Pons (tissue), 1 donor: ENCODE results near the gene PSENEN.
A peak's percentile ranks its signal among the peaks of the same experiment; 100 is the strongest.

ENCODE experiments used
- DNase-seq: peaks from one replicate; pipeline ENCODE4 v3.0.0-alpha.2; 2016; ENCODE audit warnings: low spot score

The PSENEN gene

GRCh38 chr19:35773020-35773806 lies 27.8 kb downstream of the PSENEN start:
- no peak for DNase-seq

- no peak for DNase-seq
These were observed 29.0 kb downstream of the PSENEN start for GRCh38 chr19:35774274-35775045.

GRCh38 chr19:35775046-35775297 lies 29.5 kb downstream of the PSENEN start:
- no peak for DNase-seq

GRCh38 chr19:35775298-35776101 lies 30.0 kb downstream of the PSENEN start, which contains the start of gene ARHGAP33:
TSS of gene ARHGAP33 (plus strand) at chr19:35775564. CDS start at chr19:35775659, 95 bp downstream.
- peak; percentile 98 for DNase-seq

DNA sequence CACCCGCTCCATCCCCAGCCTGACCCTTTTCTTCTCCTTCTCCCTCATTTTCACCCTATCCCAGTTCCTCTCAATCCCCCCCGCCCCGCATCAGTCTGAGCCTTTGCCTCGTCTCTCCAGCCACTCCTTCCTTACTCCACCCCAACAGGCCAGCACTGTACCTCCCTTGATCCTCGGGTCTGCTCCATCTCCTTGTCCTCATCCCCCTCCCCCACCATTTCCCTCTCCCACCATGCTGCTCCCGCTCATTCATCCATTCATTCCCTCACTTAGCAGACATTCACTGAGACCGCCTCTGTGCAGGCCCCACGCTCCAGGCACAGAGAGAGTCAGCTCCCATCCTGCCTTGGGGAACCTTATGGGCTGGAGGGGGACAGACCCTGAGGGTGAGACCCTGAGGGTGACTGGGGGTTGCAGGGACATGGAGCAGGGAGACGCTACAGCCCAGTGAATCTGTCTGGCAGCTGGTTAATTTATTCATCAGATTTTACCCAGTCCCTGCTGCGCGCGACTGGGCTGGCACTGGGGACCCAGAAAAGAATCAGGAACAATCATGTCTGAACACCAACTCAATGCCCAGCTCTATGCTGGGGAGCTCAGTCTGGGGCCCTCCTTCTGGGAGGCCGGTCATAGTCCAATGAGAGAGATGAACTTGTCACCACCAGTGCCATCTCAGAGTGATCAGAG lies 30.8 kb downstream of the PSENEN start:
- DNase-seq, result peak; percentile 27

GRCh38 chr19:35777086-35777841 lies 31.8 kb downstream of the PSENEN start:
- peak; percentile 76 for DNase-seq

- DNase-seq, result no peak
These were observed 32.5 kb downstream of the PSENEN start for GRCh38 chr19:35777961-35778360.

DNA sequence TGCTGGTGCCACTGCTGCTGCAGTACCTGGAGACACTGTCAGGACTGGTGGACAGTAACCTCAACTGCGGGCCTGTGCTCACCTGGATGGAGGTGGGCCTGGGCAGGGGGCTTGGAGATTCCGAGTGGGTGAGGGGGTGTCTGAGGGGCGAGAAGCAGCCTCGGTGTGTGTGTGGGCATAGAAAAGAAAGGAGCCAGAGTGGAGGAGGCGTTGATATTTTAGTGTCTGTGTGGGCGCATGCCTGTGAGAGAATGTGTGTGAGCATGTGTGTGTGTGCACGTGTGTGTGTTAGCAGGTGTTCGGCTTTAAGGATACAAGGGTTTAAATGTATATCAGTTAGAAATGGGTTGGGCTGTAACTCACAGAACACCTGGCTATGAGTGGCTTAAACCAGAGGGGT lies 33.6 kb downstream of the PSENEN start:
- DNase-seq, result no peak

- DNase-seq, result no peak
These were observed 34.6 kb downstream of the PSENEN start for GRCh38 chr19:35780058-35780457.

DNA sequence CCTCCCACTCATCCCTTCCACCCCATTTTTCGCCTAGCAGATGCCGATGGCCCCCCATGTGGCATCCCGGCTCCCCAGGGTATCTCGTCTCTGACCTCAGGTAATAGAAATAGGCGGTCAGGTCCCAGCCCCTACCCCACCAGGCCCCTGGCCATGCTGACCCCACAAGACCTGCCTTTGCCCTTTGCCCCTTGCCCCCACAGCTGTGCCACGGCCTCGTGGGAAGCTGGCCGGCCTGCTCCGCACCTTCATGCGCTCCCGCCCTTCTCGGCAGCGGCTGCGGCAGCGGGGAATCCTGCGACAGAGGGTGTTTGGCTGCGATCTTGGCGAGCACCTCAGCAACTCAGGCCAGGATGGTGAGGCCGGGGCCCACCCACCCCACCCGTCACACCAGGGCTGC lies 35.3 kb downstream of the PSENEN start:
- DNase-seq, result no peak

DNA sequence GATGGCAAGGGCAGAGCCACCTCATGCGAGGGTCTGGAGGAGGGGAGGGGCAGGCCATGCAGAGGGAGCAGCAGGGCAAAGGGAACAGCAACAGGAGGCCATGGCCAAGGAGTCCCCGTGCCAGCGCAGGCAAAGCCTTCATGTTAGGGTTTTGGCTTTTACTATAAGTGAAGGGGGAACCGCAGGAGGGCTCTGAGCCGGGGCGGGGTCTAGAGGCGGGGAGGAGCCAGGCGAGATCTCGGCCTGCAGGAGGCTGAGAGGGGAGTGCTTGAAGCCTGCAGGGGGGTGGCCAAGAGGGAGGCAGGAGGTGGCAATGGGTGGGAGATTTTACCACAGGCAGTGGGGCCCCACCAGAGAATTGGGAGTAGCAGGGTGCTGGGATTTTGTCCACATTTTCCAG lies 36.2 kb downstream of the PSENEN start:
- no peak for DNase-seq

- DNase-seq, result no peak
These were observed 37.1 kb downstream of the PSENEN start for GRCh38 chr19:35782589-35782988.

DNA sequence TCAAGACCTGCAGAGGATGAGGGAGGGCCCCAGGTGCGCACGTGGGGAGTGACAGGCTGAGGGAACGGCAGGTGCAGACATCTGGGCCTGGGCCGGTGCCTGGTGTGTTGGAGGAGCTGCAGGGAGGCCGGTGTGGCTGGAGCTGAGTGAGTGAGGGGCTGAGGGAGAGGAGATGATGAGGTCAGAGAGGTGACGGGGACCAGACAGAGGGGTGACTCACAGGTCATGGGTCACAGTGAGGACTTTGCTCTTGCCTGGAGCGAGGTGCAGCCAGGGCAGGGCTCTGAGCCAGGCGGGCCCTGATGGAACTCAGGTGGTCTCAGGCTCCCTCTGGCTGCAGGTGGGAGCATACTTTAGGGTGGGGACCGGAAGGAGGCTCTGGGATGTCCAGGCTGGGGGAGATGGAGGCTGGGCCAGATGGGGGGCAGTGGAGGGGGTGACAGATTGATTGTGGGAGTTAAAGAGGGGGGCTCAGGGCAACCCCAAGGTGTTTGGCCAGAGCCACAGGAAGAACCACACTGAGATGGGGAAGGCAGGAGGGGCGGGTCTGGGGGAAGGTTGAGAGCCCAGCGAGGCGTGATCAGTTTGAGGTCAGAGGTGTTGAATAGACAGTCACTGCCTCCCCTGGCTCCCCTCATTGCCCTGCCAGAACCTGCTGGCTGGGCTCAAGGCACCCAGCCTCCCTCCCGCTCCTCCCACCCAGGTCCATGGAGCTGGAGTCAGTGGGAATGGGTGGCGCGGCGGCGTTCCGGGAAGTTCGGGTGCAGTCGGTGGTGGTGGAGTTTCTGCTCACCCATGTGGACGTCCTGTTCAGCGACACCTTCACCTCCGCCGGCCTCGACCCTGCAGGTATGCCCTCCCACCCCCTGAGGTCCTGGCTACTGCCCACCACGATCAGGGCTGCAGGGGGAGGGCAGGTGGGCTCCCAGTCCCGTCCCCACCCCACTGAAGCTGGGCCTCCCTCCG lies 38.3 kb downstream of the PSENEN start:
- DNase-seq, result no peak

DNA sequence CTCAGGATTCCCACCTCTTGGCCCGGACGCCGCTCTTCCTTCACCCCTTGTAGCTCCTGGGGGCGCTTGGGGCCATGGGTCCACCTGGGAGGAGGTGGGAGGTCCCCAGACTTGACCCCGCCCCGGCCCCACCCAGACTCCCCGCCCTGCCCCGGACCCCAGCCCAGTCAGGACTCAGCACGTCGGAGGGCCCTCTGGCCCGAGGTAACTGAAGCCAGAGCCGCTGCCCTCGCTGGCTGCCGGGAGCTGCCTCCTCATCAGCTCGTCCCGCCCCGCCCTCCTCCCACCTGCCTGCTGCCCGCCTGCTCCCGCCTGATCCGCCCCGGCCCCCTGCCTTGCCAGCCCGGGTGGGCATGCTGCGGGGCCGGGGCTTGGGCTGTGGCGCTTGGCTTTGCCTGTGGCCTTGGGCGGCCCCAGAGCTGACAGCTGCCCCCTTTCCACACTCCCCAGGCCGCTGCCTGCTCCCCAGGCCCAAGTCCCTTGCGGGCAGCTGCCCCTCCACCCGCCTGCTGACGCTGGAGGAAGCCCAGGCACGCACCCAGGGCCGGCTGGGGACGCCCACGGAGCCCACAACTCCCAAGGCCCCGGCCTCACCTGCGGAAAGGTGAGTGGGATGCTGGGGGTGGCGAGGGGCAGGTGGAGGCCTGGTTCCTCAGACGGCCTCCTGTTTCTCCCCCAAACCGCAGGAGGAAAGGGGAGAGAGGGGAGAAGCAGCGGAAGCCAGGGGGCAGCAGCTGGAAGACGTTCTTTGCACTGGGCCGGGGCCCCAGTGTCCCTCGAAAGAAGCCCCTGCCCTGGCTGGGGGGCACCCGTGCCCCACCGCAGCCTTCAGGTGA lies 39.3 kb downstream of the PSENEN start:
- no peak for DNase-seq

DNA sequence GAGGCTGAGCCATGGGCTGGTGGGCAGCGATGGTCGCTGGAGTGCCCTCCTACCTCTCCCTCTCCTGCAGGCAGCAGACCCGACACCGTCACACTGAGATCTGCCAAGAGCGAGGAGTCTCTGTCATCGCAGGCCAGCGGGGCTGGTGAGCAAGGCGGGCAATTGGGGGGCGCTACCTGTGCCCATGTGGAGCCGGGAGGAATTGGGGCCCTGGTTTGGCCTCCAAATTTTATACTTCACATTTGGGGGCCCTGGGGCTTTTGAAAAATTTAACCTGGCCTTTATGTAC lies 39.8 kb downstream of the PSENEN start:
- DNase-seq, result no peak

DNA sequence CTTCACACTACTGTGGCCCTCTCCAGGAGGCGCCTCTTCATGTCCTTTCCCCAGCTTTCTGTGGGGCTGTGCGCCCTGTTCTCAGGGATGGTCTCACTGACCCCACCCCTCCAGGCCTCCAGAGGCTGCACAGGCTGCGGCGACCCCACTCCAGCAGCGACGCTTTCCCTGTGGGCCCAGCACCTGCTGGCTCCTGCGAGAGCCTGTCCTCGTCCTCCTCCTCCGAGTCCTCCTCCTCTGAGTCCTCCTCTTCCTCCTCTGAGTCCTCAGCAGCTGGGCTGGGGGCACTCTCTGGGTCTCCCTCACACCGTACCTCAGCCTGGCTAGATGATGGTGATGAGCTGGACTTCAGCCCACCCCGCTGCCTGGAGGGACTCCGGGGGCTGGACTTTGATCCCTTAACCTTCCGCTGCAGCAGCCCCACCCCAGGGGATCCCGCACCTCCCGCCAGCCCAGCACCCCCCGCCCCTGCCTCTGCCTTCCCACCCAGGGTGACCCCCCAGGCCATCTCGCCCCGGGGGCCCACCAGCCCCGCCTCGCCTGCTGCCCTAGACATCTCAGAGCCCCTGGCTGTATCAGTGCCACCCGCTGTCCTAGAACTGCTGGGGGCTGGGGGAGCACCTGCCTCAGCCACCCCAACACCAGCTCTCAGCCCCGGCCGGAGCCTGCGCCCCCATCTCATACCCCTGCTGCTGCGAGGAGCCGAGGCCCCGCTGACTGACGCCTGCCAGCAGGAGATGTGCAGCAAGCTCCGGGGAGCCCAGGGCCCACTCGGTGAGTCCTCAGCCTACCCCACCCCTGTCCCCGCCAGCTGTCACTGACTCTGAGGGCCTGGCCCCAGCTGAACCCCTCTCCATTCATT lies 41.1 kb downstream of the PSENEN start:
- no peak for DNase-seq

GRCh38 chr19:35787227-35787799 lies 41.9 kb downstream of the PSENEN start:
- DNase-seq, result no peak
